Measurements from ENCODE around the gene TMUB1. TPM values are rescaled to one million over a fixed set of nuclear protein-coding genes. Genes with fewer than 3 reads are reported as not detected.

Gene TMUB1
- total and polyA plus RNA-seq, 9 of the 15 experiments (the other 6 are each of a cell fraction or from before 2014, with no cell fraction given), result 0.14 to 241 (median 74.1) TPM

- no peak for TF ChIP-seq GTF2A2 (tag; IDR thresholded peaks at IDR 0.05)
- TF ChIP-seq, protein P1, sequence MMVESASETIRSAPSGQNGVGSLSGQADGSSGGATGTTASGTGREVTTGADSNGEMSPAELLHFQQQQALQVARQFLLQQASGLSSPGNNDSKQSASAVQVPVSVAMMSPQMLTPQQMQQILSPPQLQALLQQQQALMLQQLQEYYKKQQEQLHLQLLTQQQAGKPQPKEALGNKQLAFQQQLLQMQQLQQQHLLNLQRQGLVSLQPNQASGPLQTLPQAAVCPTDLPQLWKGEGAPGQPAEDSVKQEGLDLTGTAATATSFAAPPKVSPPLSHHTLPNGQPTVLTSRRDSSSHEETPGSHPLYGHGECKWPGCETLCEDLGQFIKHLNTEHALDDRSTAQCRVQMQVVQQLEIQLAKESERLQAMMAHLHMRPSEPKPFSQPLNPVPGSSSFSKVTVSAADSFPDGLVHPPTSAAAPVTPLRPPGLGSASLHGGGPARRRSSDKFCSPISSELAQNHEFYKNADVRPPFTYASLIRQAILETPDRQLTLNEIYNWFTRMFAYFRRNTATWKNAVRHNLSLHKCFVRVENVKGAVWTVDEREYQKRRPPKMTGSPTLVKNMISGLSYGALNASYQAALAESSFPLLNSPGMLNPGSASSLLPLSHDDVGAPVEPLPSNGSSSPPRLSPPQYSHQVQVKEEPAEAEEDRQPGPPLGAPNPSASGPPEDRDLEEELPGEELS (CRISPR knock-in tag; IDR thresholded peaks at IDR 0.05; ENCODE audit: borderline replicate concordance), result 0 out of 2 replicates have a peak, but pooled peaks have one; percentile 37
- TF ChIP-seq RAD51 (IDR thresholded peaks at IDR 0.05; ENCODE audit: borderline replicate concordance, low read depth), result peak; percentile 95
- no peak for TF ChIP-seq PHF21A (IDR thresholded peaks at IDR 0.05; ENCODE audit: borderline replicate concordance, low read depth)
- TF ChIP-seq, protein P2, sequence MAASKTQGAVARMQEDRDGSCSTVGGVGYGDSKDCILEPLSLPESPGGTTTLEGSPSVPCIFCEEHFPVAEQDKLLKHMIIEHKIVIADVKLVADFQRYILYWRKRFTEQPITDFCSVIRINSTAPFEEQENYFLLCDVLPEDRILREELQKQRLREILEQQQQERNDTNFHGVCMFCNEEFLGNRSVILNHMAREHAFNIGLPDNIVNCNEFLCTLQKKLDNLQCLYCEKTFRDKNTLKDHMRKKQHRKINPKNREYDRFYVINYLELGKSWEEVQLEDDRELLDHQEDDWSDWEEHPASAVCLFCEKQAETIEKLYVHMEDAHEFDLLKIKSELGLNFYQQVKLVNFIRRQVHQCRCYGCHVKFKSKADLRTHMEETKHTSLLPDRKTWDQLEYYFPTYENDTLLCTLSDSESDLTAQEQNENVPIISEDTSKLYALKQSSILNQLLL (CRISPR knock-in tag; IDR thresholded peaks at IDR 0.05; ENCODE audit: borderline replicate concordance), result no peak
- TF ChIP-seq MAFF (IDR thresholded peaks at IDR 0.05; ENCODE audit: low read length), result no peak
- TF ChIP-seq NR0B1 (IDR thresholded peaks at IDR 0.05; ENCODE audit: partially characterized antibody), result no peak
- TF ChIP-seq FOXK2 (conservative IDR thresholded peaks at IDR 0.05 in 1 of 2, IDR thresholded peaks at IDR 0.05 in 1 of 2; ENCODE audit: low read depth in 2 of 2), result peak; percentile 27 to 41; a peak in 2 of 4 replicates
- TF ChIP-seq MCM3 (IDR thresholded peaks at IDR 0.05), result no peak
- TF ChIP-seq POU5F1 (IDR thresholded peaks at IDR 0.05; ENCODE audit: borderline replicate concordance, low read depth, low read length, partially characterized antibody), result no peak
- TF ChIP-seq MYC (IDR thresholded peaks at IDR 0.05; ENCODE audit: low read depth, low read length), result peak; percentile 99
- peak; percentile 95 for TF ChIP-seq MYC (CRISPR knock-in tag; IDR thresholded peaks at IDR 0.05; ENCODE audit: borderline replicate concordance, low read depth)
- no peak for TF ChIP-seq ZNF24 (IDR thresholded peaks at IDR 0.05)
- TF ChIP-seq SAFB2 (IDR thresholded peaks at IDR 0.05; ENCODE audit: borderline replicate concordance, low read depth, low read length, severe bottlenecking), result no peak
- no peak for TF ChIP-seq WHSC1 (IDR thresholded peaks at IDR 0.05; ENCODE audit: low read length)
- TF ChIP-seq ZNF184 (CRISPR knock-in tag; IDR thresholded peaks at IDR 0.05), result no peak
- no peak for TF ChIP-seq RNF219 (CRISPR knock-in tag; IDR thresholded peaks at IDR 0.05)
- TF ChIP-seq FIP1L1 (IDR thresholded peaks at IDR 0.05; ENCODE audit: low read depth, low read length, poor library complexity, severe bottlenecking), result peak; percentile 72
- no peak for TF ChIP-seq TSC22D4 (tag; IDR thresholded peaks at IDR 0.05)
- TF ChIP-seq, protein P3, sequence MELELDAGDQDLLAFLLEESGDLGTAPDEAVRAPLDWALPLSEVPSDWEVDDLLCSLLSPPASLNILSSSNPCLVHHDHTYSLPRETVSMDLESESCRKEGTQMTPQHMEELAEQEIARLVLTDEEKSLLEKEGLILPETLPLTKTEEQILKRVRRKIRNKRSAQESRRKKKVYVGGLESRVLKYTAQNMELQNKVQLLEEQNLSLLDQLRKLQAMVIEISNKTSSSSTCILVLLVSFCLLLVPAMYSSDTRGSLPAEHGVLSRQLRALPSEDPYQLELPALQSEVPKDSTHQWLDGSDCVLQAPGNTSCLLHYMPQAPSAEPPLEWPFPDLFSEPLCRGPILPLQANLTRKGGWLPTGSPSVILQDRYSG (tag; conservative IDR thresholded peaks at IDR 0.05; ENCODE audit: low read depth), result no peak
Measured at GRCh38 chr7:151062399-151063211, 20.7 kb downstream of the TMUB1 start (continued).

Measured in K562 (cell line).